ENCODE results near the gene PSMD4.

- no peak for TF ChIP-seq TAF1 (IDR thresholded peaks at IDR 0.05; ENCODE audit: low read depth)
- no peak for TF ChIP-seq RAD21 (IDR thresholded peaks at IDR 0.05; ENCODE audit: low read depth)
- TF ChIP-seq ZBTB7A (IDR thresholded peaks at IDR 0.05; ENCODE audit: low read depth), result no peak
- no peak for TF ChIP-seq EP300 (IDR thresholded peaks at IDR 0.05; ENCODE audit: borderline replicate concordance)
- TF ChIP-seq CREB1 (IDR thresholded peaks at IDR 0.05; ENCODE audit: low read depth), result no peak
- TF ChIP-seq CEBPB (IDR thresholded peaks at IDR 0.05), result no peak
Observed at GRCh38 chr1:151237678-151238466, 16.7 kb upstream of the PSMD4 start.

All from Ishikawa (cell line).